Panc1 (cell line): Measurements from ENCODE around the gene EPB41L4B. TPM values are rescaled to one million over a fixed set of nuclear protein-coding genes. Genes with fewer than 3 reads are reported as not detected.

Source experiments
- ATAC-seq: fragments of 200-7000 bp; cut with Tn5 transposase; 2 replicates; pipeline ENCODE4 v1.9.1; 2020; ENCODE audit warnings: mild to moderate bottlenecking, moderate library complexity
- BruUV-seq: library from RNA; stranded (reverse); fragments of 400-500 nt; replicated peaks from 2 replicates; lab custom pipeline; 2021; lab: Mats Ljungman, UMichigan
- CTCF ChIA-PET: fragments of 300-600 bp; sonication (Branson Sonifier 250); formaldehyde crosslinking; loops from one replicate; lab custom pipeline; 2022; ENCODE audit warnings: antibody characterized with exemption; lab: Charles Lee
- POLR2A ChIA-PET: fragments of 300-600 bp; sonication (Branson Sonifier 250); formaldehyde crosslinking; loops from one replicate; lab custom pipeline; 2022; ENCODE audit warnings: antibody characterized with exemption; lab: Charles Lee
- DNase-seq: peaks from one replicate; pipeline ENCODE4 v3.0.0-alpha.2; 2010; ENCODE audit warnings: low read depth, low spot score
- H3K27ac ChIP-seq: 2 replicates; pipeline ENCODE4 v1.5.1; 2011; ENCODE audit warnings: mild to moderate bottlenecking, low read length, inconsistent platforms
- H3K27me3 ChIP-seq: fragments of 200-500 bp; sonication (Bioruptor generic); 2 replicates; pipeline ENCODE4 v1.6.0; 2014; ENCODE audit warnings: low read length, inconsistent platforms; ENCODE audit not compliant: control insufficient read depth, insufficient read depth
- H3K36me3 ChIP-seq: fragments of 200-500 bp; sonication (Bioruptor generic); 2 replicates; pipeline ENCODE4 v1.5.1; 2014; ENCODE audit warnings: inconsistent platforms, mild to moderate bottlenecking, low read length, moderate library complexity; ENCODE audit not compliant: control insufficient read depth, insufficient read depth
- H3K4me1 ChIP-seq: 2 replicates; pipeline ENCODE4 v1.5.1; 2011; ENCODE audit warnings: inconsistent platforms, mild to moderate bottlenecking, low read length, moderate library complexity; ENCODE audit not compliant: control insufficient read depth, insufficient read depth
- H3K4me3 ChIP-seq, 2 experiments: 2 replicates each; pipeline ENCODE4 v1.5.1; 2011 to 2012; ENCODE audit warnings: low read depth in 2 of 2, low read length in 2 of 2, mild to moderate bottlenecking in 2 of 2, inconsistent platforms in 1 of 2, moderate library complexity in 1 of 2
- H3K9me3 ChIP-seq: fragments of 200-500 bp; sonication (Bioruptor generic); 2 replicates; pipeline ENCODE4 v1.5.1; 2014; ENCODE audit warnings: low read depth, mild to moderate bottlenecking, inconsistent platforms, low read length, moderate library complexity; ENCODE audit not compliant: control insufficient read depth, insufficient read depth
- CTCF ChIP-seq: fragments of 450-650 bp; IDR thresholded peaks from 2 replicates; pipeline ENCODE4 v1.5.1; 2017; ENCODE audit warnings: mild to moderate bottlenecking
- POLR2AphosphoS5 ChIP-seq: IDR thresholded peaks from 2 replicates; pipeline ENCODE4 v1.6.1; 2012; ENCODE audit warnings: mild to moderate bottlenecking, low read depth, low read length, moderate library complexity
- SIN3A ChIP-seq: IDR thresholded peaks from 2 replicates; pipeline ENCODE4 v1.6.1; 2012; ENCODE audit warnings: low read depth, mild to moderate bottlenecking, low read length, moderate library complexity, borderline replicate concordance; ENCODE audit not compliant: insufficient read depth
- TCF7L2 ChIP-seq: IDR thresholded peaks from 2 replicates; pipeline ENCODE4 v1.6.1; 2011; ENCODE audit warnings: mild to moderate bottlenecking, low read depth, low read length, inconsistent platforms
- in situ Hi-C: cut with HindIII; loops from 2 replicates; pipeline ENCODE4 v1.10.0; 2016; ENCODE audit warnings: low sequenced_read_pairs, low pct_unique_long_range_greater_than_20kb
- intact Hi-C: fragments of 100-400 bp; cut with micrococcal nuclease; formaldehyde crosslinking; loops from one replicate; pipeline ENCODE4 v1.10.0; 2022; ENCODE audit not compliant: unreplicated experiment
- total RNA-seq: library from RNA; stranded (reverse); gene quantifications from one replicate; pipeline ENCODE4 v1.2.1, GENCODE V29; 2021; ENCODE audit not compliant: unreplicated experiment
- TF ChIP-seq, protein P1 (sequence below), 2 experiments: IDR thresholded peaks; 2 replicates each; pipeline ENCODE4 v1.6.1; 2011 to 2012; ENCODE audit warnings: low read depth in 2 of 2, control low read depth in 1 of 2, low read length in 1 of 2, mild to moderate bottlenecking in 1 of 2, moderate library complexity in 1 of 2; ENCODE audit not compliant: insufficient read depth in 1 of 2

EPB41L4B gene
- total RNA-seq, 1 experiment from 2014 or later = 27.8 TPM

DNA sequence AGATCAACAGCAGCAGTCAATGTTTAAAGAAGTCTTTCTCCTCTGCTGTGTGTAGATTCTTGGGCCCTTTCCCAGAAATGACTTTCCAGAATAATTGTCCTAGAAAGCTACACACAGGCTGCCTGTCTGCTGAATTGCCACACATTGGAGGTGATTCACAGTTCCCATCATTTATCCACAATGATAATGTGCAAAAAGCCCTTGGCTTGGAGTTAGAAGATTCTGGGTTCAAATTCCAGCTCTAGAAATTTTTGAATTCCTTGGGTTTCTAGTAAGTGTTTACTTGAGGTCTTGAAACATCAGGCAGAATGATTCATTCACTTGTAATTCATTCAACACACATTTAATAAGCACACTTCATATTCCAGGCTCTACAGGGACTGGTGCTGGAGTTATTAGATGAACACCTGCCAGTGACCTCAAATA lies 28.6 kb upstream of the EPB41L4B start:
- in situ Hi-C loops (no loop called here), intact Hi-C loops (no loop called here)
- BruUV-seq = no TSS peak
- Histone ChIP-seq H3K4me3 (no peak overlapping the region), H3K9me3 (no peaks in the 10 kb centered on the region), H3K4me1 (no peaks in the 10 kb centered on the region; the same call in 1 of the 2 replicates), H3K27me3 (no peaks in the 10 kb centered on the region), H3K27ac (no peak overlapping the region), H3K36me3 (no peaks in the 10 kb centered on the region)
- CTCF ChIA-PET = interaction anchor here (0.7 kb wide), 1 partner anchor 55 kb away, joined by 3 read pairs; no protein-coding TSS in a partner anchor
- TF ChIP-seq POLR2AphosphoS5 = no peak
- no peak for TF ChIP-seq CTCF
- TF ChIP-seq, protein P1, sequence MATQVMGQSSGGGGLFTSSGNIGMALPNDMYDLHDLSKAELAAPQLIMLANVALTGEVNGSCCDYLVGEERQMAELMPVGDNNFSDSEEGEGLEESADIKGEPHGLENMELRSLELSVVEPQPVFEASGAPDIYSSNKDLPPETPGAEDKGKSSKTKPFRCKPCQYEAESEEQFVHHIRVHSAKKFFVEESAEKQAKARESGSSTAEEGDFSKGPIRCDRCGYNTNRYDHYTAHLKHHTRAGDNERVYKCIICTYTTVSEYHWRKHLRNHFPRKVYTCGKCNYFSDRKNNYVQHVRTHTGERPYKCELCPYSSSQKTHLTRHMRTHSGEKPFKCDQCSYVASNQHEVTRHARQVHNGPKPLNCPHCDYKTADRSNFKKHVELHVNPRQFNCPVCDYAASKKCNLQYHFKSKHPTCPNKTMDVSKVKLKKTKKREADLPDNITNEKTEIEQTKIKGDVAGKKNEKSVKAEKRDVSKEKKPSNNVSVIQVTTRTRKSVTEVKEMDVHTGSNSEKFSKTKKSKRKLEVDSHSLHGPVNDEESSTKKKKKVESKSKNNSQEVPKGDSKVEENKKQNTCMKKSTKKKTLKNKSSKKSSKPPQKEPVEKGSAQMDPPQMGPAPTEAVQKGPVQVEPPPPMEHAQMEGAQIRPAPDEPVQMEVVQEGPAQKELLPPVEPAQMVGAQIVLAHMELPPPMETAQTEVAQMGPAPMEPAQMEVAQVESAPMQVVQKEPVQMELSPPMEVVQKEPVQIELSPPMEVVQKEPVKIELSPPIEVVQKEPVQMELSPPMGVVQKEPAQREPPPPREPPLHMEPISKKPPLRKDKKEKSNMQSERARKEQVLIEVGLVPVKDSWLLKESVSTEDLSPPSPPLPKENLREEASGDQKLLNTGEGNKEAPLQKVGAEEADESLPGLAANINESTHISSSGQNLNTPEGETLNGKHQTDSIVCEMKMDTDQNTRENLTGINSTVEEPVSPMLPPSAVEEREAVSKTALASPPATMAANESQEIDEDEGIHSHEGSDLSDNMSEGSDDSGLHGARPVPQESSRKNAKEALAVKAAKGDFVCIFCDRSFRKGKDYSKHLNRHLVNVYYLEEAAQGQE (IDR thresholded peaks at IDR 0.05; ENCODE audit: insufficient read depth in 1 of 2, low read depth in 2 of 2, low read length in 1 of 2) = no peak
- no peak for TF ChIP-seq TCF7L2
- TF ChIP-seq SIN3A = no peak
- ATAC-seq (peak; percentile 72), DNase-seq (peak; percentile 12)
- POLR2A ChIA-PET = no interaction called here

GRCh38 chr9:109346904-109347303 lies 26.0 kb upstream of the EPB41L4B start:
- no peak for ATAC-seq
- TF ChIP-seq CTCF (no peak), SIN3A (no peak), TCF7L2 (no peak), POLR2AphosphoS5 (no peak)
- TF ChIP-seq, protein P1 (IDR thresholded peaks at IDR 0.05; ENCODE audit: insufficient read depth in 1 of 2, low read depth in 2 of 2, low read length in 1 of 2) = no peak
- no peaks in the 10 kb centered on the region; the same call in 1 of the 2 replicates for H3K4me1 ChIP-seq
- H3K27me3 ChIP-seq = no peaks in the 10 kb centered on the region
- DNase-seq = no peak
- intact Hi-C loops (no loop called here), in situ Hi-C loops (no loop called here)
- H3K4me3 ChIP-seq = no peak overlapping the region
- ChIA-PET POLR2A (no interaction called here), CTCF (no interaction called here)
- H3K27ac ChIP-seq = no peak overlapping the region
- no peaks in the 10 kb centered on the region for H3K9me3 ChIP-seq
- no peaks in the 10 kb centered on the region for H3K36me3 ChIP-seq
- no TSS peak for BruUV-seq
